HL-60 (cell line): ENCODE data around the gene SLC15A1.

ENCODE experiments used
- DNase-seq, 2 experiments: peaks; one replicate each; pipeline ENCODE4 v3.0.0-alpha.2; 2010 to 2020; ENCODE audit warnings: low read depth in 1 of 2, low spot score in 1 of 2
- H3K27ac ChIP-seq: fragments of 250-450 bp; sonication (Bioruptor Pico); replicated peaks from 2 replicates; pipeline ENCODE4 v1.5.1; 2020; ENCODE audit warnings: mild to moderate bottlenecking, moderate library complexity
- H3K27me3 ChIP-seq: fragments of 250-450 bp; sonication (Bioruptor Pico); 2 replicates; pipeline ENCODE4 v1.5.1; 2021; ENCODE audit warnings: mild to moderate bottlenecking, moderate library complexity; ENCODE audit not compliant: insufficient read depth, poor library complexity, severe bottlenecking
- H3K4me3 ChIP-seq: replicated peaks from 2 replicates; pipeline ENCODE4 v1.5.1; 2011; ENCODE audit warnings: mild to moderate bottlenecking, control low read depth, low read length; ENCODE audit not compliant: insufficient read depth
- CTCF ChIP-seq: IDR thresholded peaks from one replicate; pipeline ENCODE4 v1.5.1; 2011; ENCODE audit warnings: low read length, control low read depth, inconsistent platforms; ENCODE audit not compliant: insufficient read depth
- GABPA ChIP-seq: IDR thresholded peaks from 2 replicates; pipeline ENCODE4 v1.6.1; 2012; ENCODE audit warnings: low read depth
- POLR2AphosphoS5 ChIP-seq: IDR thresholded peaks from 2 replicates; pipeline ENCODE4 v1.6.1; 2012; ENCODE audit warnings: low read depth
- REST ChIP-seq: IDR thresholded peaks from 2 replicates; pipeline ENCODE4 v1.6.1; 2012; ENCODE audit warnings: low read depth; ENCODE audit not compliant: insufficient replicate concordance
- SPI1 ChIP-seq: IDR thresholded peaks from 2 replicates; pipeline ENCODE4 v1.6.1; 2012; ENCODE audit warnings: low read depth, mild to moderate bottlenecking, borderline replicate concordance

The SLC15A1 gene

GRCh38 chr13:98650396-98651107 is 101.9 kb downstream of the SLC15A1 start:
- no peak overlapping the region for H3K27ac ChIP-seq
- DNase-seq = peak in 1 of 2 experiments; percentile 21
- TF ChIP-seq GABPA (no peak), SPI1 (peak; percentile 53; the same call in 1 of the 2 replicates)
- H3K4me3 ChIP-seq = no peak overlapping the region
- H3K27me3 ChIP-seq = no peaks in the 10 kb centered on the region

GRCh38 chr13:98649861-98650260 is 102.6 kb downstream of the SLC15A1 start:
- Histone ChIP-seq H3K27me3 (no peaks in the 10 kb centered on the region), H3K4me3 (no peak overlapping the region), H3K27ac (no peak overlapping the region)
- DNase-seq = no peak
- TF ChIP-seq GABPA = no peak
- TF ChIP-seq SPI1 = no peak
- TF ChIP-seq POLR2AphosphoS5 = no peak
- no peak for TF ChIP-seq CTCF
- TF ChIP-seq REST = no peak

- Histone ChIP-seq H3K4me3 (no peak overlapping the region), H3K27ac (no peak overlapping the region), H3K27me3 (no peaks in the 10 kb centered on the region)
- DNase-seq = no peak
- no peak for TF ChIP-seq REST
- no peak for TF ChIP-seq SPI1
- TF ChIP-seq POLR2AphosphoS5 = no peak
- no peak for TF ChIP-seq CTCF
- no peak for TF ChIP-seq GABPA
These were observed 103.8 kb downstream of the SLC15A1 start for GRCh38 chr13:98648686-98649085.

GRCh38 chr13:98648141-98648540 is 104.3 kb downstream of the SLC15A1 start:
- DNase-seq = no peak
- H3K27me3 ChIP-seq = no peaks in the 10 kb centered on the region
- TF ChIP-seq CTCF (no peak), GABPA (no peak), POLR2AphosphoS5 (no peak), REST (no peak), SPI1 (no peak)
- no peak overlapping the region for H3K27ac ChIP-seq
- H3K4me3 ChIP-seq = no peak overlapping the region
